GM19193 (cell line): ENCODE data around the gene APOL1.

Source experiments
- POLR2A ChIP-seq: IDR thresholded peaks from 4 replicates; pipeline ENCODE4 v1.6.1; 2011; ENCODE audit not compliant: insufficient read depth, insufficient read length; ENCODE audit errors: extremely low read depth

The APOL1 gene

DNA sequence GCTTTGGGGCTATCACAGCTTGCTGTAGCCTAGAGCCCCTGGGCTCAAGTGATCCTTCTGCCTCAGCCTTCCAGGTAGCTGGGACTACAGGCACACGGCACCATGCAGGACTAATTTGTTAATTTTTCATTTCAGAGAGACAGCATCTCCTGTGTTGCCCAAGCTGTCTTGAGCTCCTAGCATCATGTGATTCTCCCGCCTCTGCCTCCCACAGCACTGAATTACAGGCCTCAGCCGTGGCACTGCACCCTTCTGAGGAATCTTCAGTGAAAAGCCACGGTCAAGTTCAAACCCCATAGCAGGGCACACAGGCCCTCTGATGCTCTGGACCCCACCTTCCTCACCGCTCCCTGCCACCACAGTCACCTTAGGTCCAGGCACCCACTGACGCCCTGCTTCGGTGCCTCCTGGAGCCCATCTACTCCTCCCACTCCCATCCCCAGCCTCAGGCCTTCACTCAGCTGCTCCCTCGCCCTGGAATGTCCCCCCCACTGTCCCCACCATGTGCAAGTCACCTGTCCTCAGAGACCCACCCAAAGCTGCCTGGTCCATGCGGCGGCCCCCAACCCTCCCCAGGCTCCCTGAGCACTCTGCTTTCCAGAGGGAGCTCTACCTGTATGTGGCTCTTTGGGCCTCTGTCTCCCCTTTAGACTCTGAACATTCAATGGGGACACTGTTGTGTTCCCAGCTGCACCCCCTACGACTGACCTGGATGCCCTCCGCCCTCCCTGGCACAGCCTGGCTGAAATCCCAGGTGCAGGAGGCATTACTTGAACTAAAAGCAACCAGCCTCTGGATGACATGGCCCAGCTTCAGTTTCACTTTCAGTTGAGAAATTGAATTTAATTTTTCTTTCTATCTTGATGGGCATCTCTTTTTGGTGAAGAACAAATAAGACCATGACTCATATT is 15.2 kb upstream of the APOL1 start:
- TF ChIP-seq POLR2A = peak; percentile 14

DNA sequence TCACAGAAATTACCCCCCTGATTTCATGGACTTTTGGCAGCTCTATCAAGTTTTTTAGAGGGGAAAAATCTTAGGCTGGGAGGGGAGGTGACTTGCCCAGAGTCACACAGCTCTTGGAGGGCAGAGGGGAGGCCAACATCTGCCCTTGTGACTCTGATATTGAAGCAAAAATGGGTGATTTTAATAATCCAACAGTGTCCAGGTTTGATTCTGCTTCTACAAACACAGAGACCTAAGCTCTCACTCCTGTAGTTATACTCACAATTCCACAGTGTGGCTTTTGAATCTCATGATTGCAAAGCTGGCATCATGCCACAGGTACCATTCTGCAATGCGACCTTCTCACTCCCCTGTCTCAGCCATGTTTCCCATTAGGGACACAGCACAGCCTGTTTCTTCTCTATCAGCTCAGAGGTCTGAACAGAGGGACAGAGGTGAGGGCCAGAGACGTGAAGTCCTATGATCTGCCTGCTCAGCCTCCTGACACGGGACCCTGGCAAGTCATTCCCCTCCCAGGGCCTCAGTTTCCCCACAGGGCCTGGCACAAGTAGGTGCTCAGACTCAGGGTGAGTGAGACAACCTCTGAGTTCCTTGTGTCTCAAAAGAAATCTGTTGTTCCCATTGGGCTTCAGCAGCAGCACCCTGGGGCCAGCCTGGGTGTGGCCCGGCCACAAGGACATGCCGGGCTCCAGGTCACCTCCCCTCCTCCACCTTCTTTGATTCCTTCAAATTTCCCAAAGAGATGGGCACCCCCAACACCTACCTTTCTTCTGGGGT is 14.4 kb upstream of the APOL1 start:
- TF ChIP-seq POLR2A = no peak

DNA sequence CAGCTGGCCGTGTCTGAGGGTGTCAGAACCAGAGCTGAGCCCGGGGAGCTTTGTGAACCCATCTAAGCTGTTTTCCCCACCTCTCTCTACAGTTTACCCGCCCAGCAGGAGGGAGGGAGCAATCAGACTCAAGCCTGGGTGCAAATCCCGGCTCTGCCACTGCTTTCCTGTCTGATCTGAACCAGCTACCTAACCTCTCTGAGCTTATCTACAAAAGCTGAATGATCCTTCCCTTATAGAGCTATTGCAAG is 13.9 kb upstream of the APOL1 start:
- no peak for TF ChIP-seq POLR2A

DNA sequence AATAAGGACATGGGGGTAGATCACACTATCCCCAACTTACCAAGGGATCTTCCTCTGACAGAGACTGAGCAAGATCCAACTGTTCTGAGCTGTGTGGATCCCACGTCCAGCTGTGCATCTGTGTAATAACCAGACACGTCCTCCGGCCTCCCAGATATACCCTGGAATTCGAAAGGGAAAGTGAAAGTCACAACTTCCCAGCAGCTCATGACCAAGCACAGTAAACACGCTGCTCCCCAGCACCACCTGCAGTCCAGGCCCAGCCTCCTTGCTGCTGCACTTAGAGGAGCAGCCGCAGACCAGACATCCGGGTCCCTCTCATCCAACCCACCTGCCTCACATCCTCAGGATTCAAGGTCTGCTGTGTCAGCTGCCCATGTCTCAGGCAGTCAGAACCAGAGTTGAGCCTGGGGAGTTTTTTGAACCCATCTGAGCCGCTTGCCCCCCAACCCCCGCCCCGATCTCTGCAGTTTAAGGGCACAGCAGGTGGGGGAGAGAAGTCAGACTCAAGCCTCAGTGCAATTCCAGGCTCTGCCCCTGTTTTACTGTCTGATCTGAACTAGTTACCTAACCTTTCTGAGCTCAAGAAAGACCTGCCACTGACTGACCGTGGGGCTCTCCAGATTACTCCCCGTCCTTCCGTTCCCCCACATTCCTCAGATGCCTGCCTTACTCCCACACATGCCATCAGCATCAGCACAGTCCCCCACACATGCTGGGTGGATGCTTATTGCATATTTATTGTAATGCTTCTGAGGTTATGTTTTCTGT is 13.3 kb upstream of the APOL1 start, which contains the start of gene APOL2:
Gene APOL2, minus strand, starts transcription at position 127 of the 771 bp plus-strand sequence. CDS start 6,365 bp downstream, outside the sequence.
- peak; percentile 60 for TF ChIP-seq POLR2A

DNA sequence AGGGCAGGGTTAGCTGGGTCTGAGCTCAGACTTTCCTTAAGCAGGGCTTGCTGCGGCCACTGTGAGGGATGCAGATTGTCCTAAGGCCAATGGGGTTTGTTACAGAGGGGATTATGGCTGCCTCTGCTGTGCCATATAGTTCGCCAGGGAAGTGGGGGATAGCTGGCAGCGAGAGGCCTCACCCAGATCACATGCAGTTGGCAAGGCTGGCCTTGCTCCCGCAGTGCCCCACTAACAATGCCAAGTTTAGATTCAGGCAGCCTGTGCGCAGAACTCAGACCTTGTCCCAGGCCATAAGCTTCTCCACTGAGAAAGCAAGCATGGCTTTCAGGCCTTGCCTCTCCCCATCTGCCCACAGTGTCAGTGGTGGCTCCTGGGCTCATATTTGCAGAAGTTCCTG is 8.9 kb upstream of the APOL1 start:
- no peak for TF ChIP-seq POLR2A

DNA sequence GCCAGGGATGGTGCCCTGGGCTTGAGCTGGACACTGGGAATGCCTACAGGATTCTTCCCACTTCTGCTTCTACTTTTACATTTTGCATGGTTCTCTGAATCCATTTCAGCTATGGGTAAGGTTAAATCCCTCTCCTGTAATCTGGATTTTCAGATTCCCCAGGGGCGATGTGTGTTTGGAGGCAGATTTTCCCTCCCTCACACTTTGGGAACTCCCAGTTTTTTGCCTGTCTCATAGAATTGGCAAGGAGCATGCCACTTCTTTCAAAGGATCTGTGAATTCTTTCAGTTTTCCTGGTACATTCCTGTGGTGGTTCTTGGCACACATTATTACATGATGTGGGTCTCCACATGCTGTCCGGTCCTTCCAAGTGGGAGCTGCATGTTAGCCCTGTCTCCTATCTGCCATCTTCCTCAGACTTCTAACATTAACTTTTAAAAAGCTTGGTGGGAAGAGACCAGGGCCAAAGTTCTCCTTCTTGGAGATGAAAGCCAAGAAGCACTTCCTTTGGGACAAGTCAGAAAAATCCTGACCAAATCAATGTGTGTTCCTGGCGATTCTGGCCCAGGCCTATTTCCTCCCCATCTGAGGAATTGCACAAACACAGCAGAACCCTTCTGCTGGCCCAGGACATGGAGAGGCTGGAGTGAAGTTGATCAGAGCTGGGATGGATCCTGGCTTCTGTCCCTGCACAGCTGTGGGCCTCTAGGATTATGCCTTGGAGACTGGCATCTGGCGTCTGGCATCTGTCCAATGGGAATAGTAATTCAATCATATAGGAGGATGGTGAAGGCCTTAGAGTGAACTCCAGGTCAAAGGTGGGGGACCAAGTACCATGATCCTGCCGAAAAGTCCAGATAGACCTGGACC is 8.2 kb upstream of the APOL1 start:
- TF ChIP-seq POLR2A = no peak

DNA sequence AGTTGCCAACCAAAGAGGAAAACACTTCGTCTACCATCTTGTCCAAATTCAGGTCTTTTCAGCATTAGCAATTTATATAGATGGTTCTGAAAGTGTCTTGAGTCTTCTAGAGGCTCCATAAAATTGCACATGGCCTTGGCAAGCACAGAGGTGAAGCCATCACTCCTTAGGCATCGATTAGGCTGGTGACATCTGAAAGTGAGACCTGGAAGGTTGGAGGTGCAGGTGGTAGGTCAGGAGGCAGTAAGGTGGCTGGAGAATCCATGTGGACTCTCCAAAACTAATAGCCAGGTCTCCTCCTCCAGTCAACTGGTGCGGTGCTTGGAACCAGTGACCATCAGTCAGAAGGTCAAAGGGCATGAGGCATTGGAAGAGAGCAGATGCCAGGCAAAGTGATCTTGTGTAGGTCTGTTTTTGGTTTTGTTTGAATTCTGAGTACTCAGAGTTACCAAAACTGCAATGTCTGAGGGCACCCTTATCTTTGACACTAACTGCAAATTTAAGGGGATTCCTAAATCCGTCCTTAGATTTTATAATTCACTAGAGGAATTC is 7.1 kb upstream of the APOL1 start:
- no peak for TF ChIP-seq POLR2A

DNA sequence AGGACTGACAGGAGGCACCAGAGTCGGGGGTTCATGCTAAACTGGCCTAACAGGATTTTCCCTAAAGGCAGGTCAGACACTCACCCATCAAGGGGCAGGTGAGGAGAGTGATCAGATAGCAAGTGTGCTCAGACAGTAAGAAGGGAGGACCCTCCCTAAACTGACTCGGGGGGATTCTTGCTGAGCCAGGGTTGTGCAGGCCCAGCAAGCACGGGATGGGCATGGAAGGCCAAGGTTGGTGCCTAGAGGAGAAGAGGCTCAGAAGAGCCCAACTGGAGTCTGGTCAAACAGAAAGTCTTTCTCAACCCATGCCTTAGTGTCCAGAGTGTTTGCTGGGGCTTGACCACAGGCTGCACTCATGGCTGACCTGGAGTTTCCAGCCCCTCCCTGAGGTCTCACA is 6.2 kb upstream of the APOL1 start:
- no peak for TF ChIP-seq POLR2A

DNA sequence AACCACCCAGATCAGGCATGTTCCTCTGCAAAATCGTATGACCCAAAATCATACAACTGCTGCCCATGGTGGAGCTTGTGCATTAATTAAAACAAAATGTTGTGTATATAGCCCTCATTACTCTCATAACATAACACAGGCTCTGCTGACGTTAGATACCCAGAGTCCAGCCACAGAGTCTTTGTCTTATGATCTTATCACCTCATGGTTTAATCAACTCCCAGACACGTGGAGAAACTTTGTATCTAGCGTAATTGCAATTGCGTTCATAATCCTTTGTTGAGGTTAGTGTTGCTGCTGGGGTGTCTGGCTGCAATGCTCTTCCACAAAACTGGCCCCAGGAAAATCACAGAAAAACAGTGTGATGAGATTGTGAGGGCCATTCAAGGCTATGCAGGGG is 5.0 kb upstream of the APOL1 start:
- TF ChIP-seq POLR2A = no peak

DNA sequence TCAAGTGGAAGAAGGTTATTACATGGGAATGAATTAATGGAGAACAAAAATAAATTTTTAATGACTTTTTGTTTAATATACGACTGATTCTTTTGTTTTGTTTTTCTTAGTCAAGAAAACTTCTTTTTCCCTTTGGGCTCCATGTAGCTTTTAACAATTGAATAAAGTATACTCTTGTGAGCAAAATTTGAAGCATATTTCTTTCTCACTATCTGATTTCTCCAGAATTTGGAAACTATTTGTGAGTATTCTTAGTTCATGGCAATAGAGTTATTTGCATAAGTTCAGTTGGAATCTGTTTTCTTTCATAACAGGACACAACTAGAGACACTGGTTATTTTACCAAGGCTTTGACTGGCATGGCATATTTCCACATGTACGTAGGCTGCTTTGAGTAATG is 3.8 kb upstream of the APOL1 start:
- no peak for TF ChIP-seq POLR2A

DNA sequence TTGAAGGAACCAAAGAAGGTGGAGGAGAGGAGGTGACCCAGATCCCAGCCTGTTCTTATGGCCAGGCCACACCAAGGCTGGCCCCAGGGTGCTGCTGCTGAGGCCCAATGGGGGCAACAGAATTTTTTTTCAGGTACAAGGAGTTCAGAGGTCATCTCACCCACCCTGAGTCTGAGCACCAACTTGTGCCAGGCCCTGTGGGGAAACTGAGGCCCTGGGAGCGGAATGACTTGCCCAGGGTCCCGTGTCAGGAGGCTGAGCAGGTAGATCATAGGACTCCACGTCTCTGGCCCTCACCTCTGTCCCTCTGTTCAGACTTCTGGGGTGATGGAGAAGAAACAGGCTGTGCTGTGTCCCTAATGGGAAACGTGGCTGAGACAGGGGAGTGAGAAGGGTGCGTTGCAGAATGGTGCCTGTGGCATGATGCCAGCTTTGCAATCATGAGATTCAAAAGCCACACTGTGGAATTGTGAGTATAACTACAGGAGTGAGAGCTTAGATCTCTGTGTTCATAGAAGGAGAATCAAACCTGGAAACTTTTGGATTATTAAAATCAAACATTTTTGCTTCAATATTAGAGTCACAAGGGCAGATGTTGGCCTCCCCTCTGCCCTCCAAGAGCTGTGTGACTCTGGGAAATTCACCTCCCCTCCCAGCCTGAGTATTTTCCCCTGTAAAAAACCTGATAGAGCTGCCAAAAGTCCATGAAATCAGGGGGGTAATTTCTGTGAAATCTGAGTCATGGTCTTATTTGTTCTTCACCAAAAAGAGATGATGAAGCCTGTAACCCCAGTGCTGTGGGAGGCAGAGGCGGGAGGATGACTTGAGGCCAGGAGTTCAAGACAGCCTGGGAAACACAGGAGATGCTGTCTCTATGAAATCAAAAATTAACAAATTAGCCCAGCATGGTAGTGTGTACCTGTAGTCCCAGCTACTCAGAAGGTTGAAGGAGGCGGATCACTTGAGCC is 874 bp downstream of the APOL1 start:
- TF ChIP-seq POLR2A = no peak

DNA sequence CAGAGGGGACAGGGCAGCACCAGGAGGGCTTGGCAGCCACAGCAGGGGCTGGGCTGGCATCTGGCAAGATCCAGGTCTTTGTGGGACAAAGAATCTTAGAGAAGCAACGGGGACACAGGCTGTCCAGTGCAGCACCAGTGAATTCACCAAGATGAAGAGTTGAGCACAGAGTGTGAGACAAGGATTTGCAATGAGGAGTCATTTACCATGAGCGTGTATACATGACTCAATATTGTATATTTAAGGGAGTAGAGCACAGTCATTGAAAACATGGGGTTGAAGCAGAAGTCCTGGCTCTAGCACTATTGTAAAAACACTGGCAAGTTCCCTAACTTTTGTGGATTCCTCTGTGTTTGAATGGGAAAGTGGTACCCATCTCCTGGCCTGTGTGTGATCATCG is 3.5 kb downstream of the APOL1 start:
- no peak for TF ChIP-seq POLR2A

DNA sequence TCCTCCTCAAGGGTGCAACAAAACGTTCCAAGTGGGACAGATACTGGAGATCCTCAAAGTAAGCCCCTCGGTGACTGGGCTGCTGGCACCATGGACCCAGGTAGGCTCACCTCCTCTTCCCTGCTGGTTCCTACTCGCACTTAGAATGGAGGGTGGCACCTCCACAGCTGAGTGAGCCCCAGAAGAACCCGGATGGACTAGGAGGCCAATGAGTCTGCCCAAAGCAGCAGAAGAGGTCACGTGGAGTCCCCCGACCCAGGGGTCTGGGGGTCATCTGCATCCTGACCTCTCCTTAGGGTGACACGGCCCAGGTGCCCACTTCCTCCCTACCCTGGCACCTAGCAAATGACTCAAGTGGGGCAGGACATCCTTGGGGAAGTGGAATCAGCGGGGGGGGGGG is 4.4 kb downstream of the APOL1 start:
- TF ChIP-seq POLR2A = no peak
